Measurements from ENCODE around the gene RABGGTA.
"Not testable (repeated sequence)": the region's sequence is repeated elsewhere in the genome, so short reads cannot be mapped to it uniquely, and the experiment has no call there.

The RABGGTA gene

DNA sequence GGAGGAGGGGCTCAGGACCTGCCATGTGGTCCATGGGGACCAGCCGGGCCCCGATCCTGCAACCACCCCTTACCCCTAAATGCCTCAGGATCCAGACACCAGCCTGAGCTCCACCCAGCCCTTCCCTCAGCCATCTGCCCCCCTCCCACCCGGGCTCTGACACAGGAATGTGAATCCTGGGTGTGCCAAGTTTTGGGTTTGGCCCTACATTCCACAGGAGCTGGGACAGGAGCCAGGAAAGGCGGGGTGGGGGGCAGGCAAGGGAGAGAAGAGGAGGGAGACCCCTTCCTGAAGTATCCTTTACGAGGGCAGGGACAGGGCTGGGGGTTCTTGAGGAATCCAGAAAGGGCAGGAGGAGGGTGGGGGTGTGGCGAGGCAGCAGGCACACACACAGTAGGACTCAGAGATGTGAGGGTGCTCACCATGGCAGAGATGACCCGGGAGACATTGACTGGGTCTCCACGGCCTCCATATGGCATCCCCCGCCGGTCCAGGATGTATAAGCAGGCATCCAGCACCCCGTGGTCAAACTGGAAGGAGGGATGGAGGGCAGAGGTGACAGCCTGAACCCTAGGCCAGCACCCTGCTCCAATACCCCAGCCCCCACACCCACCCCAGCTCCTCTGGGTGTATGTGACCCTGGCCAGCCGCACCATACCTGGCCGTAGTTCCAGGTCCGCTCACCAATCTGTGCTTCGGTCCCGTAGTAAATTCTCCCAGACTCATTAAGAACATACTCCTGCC lies 11.9 kb downstream of the RABGGTA start:
- DNase-seq: no peak

DNA sequence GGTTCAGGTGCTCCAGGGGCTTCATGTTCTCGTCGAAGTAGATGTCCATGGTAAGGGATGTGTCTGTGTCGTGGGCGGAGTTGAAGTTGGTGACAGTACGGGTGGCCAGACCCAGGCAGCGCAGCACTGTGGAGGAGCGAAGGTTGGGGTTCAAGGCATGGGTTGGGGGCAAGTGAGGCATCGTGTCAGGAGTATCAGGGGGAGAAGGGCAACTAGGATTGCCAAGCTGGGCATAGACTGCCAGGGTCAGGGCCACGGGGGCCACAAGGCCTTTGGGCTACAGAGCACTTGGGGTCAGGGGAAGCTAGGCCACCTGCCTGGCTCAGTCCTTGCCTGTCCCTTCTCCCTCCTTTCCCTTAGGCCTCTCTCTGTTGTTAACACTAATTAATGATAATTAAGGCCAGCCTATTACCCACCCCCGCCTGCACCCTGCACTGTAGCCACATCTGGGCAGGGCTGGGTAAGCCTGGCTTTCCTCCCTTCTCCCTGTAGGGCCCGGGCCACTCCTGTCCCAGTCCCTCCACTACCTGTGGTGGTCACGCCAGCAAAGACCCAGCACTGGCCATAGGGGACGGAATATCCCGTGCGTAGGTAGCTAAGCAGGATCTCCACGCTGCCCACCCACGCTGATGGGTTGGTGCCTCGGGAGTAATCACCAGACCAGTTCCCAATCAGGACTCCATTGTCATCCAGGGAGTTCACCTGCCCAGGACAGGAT lies 12.7 kb downstream of the RABGGTA start:
- DNase-seq: no peak

DNA sequence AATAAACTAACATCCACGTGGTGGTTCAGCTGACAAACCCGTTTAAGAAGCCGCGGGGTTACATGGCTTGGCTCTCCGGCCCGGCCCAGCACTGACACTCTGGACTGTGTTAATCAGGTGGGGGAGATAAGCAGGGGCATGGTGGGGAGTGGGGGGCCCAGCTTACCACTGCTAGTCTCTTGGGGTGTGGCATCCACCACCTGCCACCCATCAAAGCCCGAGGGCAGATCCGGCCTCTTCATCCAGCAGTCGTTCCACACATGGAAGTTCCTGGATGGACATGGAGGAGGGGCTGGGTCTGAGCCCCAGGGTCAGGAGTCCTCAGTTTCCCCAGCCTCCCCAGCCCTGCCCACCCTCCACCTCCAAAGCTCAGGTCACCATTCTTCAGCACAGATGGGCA lies 13.3 kb downstream of the RABGGTA start:
- no peak for DNase-seq

DNA sequence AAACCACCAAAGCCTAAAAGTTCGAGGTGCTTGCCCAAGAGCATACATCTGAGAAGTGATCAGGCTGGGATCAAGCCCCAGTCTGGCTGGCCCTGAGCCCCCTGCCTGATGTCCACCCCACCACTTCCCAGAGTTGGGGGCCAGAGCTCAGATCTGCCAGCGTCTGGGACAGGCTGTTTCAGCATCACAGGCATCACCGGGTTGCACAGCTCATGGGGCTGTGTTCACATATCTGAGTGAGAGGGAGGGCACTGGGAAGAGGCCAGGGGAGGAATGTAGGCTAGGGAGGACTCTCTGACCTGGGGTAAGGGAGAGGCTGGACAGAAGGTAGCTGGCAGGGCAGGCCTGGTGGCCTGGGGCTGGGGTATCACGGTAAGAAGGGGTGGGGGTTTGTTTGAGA lies 14.4 kb downstream of the RABGGTA start:
- no peak for DNase-seq

DNA sequence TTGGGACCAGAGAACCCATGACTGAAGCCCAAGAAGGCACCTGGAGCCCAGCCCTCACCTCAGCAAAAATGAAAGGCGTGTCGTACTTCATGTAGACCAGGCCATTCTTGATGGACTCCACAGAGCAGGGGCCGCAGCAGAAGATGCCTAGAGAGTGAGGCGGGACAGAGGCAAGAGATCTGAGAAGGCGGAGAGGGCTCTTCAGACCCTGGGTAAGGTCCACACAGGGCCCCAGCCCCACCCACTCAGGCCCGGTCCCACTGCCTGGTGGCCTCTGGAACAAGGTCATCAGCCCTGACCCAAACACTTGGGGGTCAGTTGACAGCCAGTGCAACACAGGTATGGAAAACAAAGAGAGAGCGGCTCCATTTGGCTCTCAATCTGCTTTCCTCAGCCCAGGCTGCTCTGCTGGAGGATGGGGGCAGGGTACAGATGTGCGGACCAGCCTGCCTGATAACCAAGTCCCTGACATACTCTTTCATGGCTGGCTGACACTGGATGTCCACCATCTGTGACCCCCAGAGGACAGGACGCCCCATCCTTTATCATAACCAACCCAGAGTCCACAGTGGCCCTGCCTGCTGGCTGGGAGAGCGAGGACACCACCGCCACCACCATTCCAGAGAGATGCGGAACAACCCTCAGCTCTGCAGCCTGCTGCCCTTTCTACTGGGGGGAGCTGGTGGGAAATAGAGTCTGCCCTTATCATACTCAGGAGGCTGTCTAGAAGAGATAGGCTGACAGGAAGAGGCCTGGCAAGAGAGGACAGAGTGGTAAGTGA lies 15.3 kb downstream of the RABGGTA start:
- DNase-seq: no peak

DNA sequence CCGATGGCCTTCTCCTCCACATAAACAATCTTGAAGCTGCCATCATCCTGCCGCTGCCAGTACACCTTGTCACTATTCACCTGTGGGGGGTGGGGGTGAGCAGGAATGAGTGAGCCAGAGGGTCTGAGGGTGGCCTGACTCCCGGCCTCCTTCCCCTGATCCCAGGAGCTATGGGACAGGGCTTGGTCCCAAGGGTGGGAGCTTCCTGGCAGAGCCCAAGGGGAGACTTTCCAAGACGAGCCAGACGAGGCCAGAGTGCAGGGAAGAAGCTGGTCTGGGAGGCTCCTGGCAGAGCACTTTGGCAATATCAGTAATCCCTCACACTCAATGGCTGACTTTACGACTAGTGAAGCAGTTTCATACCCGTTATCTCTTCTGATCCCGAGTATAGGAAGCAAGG lies 16.0 kb downstream of the RABGGTA start:
- DNase-seq: no peak

DNA sequence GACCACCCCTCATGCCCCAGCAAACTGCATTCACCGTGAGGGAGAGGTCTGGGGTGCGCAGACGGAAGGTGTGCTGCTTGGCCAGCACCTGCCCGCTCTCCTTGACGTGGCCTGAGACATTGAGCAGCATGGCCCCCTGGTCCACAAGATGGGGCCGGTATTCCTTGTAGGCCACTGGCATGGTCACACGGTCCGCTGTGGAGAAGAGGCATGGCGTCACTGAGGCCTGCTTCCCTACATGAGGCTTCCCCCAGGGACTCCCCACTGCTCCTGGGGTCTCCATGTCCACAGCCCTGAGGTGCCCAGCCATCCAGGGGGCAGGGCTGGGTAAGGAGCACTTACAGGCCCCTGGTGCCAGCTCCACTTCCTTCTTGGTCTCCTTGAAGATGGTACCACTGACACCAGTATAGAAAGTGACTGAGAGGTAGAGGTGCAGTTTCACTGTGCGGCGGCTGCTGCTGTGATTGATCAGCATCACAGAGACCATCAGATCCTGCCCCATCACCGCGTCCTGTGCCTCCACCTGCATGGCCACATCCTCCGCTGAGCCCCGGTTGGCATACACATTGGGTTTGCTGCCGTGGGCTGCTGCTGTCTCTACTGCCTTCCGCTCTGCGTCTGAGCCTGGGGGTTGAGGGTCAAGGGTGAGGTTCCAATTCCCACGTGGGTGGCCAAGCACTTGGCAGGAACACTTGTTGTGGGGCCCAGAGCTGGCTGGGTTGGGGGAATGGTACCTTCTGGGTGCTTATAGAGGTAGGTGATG lies 16.6 kb downstream of the RABGGTA start:
- DNase-seq: no peak

DNA sequence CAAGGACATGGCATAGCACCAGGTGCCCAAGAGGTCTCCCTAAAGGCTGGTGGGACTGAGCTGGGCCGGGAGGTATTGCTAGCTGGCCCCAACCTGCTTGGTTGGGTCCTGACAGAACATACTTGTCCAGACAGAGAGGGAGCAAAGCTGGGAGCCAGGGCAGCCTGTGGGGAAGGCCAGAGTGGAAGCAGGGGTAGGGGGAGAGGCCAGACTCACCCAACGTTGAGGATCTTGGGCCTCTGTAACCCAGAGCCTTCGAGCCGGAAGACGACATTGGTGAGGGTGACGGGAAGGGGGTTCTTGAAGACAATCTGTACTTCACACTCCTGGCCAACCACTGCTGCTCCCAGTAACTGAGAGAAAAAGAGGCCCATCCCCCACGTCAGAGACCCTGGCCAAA lies 17.5 kb downstream of the RABGGTA start:
- DNase-seq: no peak

DNA sequence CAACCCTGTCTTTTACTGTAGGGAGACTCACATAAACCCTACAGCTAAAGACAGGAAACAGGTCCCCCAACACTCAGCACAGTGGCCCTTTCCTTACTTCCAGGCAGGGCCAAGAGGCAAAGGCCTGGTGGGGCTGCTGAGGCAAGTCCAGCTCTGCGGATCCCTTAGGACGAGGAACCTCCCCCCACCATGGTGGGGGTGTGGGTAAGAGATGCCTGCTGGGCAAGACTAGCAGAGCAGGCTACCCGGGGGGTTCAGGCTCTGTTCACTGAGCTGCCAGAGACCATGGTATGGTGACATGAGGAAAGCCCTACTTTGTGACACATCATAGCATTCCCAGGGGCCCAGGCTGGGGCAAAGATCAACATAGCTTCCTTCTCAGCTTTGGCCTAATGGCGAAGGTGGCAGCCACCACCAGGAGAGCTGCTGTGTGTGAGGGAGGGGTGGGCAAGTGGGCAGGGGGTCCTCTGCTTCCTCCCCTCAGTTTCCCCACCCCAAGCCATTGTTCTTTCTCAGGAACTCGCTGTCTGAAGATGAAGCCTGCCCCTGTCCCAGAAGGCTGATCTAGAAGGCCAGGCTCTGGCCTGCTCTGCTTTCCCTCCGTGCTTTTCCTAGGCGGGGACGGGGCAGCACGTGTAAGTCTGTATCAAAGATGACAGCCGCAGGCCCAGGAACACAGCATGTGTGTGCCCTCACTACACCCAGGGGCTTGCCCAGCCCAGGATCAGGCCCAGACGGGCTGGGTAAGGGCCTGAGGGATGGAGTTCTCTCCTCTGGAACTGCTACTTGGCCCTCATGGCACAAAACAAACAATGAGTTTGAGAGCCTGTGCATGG lies 18.9 kb downstream of the RABGGTA start:
- DNase-seq: no peak

DNA sequence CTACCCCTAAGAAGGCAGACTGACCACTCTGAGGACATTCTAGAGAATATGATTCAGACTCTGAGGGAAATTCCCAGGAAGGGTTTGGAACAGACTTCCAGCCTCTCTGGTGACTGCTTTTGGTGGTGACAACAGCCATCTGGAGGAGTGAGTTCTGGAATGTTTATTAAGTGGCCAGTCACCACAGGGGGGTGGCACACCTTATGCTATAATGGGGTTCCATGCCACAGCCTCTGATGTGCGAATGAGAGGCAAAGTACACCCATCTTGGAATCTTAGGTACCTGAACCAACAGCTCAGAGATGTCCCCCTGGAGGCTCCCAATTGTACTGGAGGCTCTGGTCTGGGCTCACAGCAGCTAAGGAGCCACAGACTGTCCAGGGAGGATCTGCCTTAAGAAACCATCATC lies 19.5 kb downstream of the RABGGTA start:
- DNase-seq: no peak

DNA sequence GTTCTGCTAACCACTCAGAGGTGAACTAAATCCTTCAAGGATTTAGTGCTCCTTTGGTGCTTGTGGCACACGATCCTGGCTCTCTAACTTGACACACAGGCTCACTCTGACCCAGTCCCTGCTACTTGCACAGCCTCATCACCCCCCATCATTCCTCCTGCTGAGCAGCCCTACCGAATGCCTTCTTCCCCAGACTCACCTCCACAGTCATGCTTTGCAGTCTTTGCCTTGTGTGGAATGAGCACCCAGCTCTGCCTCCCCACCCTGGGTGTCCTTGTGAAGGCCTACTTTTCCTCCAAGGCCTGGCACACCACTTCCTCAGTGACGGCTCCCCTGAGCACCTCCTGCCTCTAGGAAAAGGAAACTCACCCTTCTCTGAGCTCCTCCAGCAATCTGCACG lies 21.0 kb downstream of the RABGGTA start:
- DNase-seq: no peak

DNA sequence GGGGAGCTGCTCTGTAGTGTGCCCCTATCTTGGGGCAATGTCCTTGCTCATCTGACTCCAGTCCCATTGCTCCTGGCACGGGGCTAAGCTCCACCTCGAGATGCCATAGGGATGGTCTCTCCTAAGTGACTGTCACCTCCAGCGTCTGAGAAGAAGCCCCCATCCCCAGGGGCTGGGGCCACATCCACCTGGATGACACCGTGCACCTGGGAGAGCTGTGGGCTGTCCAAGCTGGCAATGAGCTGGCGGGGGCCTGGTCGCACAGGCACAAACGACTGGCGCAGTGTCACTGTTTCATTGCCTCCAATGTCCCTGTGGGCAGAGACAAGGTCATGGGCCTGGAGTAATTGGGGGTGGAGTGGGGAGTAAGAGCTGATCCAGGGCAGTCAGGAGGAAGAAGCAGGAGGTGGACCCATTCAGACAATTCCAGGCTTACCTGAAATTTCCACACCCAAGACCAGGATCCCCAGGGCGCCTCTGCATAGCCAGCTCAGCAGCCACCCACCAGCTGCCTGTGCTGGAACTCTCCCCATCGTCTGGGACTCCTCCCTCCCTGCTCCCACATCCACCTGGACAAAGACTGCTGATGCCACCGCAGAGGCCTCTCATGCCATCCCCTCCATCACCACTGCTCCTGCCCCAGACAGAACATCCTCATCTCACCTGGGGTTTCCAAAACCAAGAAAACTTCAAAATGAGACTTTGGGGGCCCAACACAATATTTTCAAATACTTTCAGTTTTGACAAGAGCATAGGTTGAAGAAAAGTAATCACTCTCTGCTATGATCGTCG lies 22.0 kb downstream of the RABGGTA start:
- DNase-seq: no peak

DNA sequence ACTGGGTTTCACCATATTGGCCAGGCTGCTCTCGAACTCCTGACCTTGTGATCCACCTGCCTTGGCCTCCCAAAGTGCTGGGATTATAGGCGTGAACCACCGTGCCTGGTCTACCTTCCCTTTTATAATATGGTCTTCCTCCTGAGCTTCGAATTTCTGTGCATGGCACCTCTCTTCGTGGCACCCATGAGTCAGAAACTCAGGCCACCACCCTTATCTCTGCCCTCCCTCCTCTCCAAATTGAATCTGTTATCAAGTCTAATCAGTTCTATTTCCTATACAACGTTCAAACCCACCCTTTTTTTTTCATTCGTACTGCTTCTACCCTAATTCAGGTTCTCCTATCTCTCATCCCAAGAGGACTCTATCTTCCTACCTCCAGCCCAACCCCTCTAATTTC lies 24.0 kb downstream of the RABGGTA start:
- no peak for DNase-seq

DNA sequence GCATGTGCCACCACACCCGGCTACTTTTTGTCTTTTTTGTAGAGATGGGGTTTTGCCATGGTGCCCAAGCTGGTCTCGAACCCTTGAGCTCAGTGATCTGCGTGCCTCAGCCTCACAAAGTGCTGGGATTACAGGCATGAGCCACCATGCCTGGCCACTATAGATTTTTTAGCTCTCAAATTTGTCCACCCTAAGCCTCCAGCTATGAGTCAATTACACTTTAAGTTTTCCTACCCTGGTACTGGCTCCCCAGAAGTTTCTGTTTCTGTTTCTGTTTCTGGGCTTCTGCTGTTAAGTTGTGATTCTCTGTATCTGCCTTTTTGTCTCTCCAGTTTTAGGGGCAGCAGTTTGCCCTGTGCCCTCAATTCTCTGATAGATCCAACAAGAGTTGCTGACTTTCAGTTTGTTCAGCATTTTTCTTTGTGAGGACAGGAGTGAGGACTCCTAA lies 24.6 kb downstream of the RABGGTA start:
- no peak for DNase-seq

DNA sequence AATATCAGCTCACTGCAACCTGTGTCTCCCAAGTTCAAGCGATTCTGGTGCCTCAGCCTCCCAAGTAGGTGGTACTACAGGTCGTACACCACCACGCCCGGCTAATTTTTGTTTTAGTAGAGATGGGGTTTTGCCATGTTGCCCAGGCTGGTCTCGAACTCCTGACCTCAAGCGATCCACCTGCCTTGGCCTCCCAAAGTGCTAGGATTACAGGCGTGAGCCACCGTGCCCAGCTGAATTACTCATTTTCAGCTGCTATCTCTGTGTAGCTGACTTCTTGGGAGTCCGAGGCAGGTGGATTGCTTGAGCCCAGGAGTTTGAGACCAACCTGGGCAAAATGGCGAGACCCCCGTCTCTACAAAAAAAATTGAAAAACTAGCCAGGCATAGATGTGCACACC lies 26.0 kb downstream of the RABGGTA start:
- DNase-seq: not testable (repeated sequence)

DNA sequence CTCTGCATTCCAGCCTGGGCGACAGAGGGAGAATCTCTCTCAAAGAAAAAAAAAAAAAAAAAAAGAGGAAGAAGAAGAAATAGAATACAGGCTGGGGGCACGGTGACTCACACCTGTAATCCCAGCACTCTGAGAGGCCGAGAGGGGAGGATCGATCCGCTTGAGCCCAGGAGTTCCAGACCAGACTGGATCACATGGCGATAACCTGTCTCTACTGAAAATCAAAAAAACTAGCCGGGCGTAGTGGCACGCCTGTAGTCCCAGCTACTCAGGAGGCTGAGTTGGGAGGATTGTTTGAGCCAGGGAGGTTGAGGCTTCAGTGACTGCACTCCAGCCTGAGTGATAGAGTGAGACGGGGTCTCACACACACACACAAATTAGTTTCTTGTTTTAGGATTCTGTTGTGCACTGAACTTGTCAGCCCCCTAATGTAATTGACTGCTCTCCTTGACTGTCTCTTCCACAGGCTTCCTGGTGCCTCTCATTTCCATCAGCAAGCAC lies 28.0 kb downstream of the RABGGTA start:
- DNase-seq: no peak

DNA sequence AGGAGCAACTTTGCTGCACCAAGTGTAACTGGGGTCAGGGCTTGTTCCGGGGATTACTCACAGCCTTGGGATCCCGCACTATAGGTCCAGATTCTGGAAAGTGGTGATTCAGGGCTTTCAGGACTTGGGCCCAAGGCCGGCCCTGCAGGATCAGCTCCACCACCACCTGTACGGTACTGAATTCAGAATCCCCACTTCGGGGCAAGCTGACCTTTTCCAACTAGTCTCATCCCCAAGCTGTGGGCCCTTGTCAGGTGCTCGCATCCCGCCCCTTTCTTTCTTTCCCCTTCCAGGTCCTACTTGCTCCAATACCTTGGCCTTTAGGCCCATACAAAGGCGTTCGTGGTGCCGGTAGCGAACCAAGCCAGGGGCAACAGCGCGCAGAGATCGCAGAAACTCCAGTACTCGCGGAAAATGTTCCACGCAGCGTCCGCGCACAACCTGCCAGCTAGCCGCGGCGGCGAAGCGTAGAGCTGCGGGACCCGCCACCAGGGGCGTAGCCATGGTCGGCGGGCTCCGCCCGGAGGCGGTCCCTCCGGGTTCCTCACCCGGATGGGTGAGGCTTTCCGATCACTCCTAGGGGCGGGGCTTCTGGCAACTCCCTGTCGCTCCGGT lies 29.5 kb downstream of the RABGGTA start:
- peak; percentile 93 for DNase-seq

DNA sequence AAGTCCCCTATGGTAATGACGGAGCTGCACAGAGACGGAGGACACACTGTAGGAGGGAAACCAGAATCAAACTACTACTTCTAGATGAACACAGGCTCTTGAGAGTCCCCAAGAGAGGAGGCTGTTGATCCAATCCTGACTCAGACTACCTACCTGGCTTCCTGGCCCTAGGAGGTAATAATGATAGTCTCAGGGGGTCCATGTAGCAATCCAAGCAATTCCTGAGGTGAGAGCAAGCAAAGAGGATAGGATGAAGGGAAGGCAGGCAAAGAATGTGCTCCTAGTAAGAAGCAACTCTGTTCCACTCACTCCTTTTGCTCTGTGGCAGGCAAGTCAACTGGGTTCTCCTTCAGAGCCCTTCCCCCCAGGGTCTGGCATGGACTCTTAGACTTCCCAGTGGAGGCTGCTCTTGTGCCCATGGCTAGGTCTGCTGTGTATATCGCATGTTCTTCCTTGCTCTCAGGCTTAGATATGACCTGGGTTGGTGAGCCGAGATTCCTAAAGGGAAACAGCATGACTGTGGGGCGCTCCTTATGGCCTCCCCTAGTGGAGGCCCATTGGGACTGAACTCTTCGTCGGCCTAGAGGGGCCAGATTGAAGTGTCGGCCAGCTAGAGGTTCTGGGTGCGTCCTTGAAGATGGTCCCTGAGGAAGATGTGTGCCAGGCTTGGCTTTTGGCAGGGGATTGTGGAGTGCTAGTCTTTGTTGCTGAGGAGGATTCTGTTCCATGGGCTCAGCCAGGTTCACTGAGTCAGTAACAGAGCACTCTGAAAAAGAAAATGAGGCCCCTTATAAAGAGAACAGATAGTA lies 31.1 kb downstream of the RABGGTA start:
- no peak for DNase-seq

DNA sequence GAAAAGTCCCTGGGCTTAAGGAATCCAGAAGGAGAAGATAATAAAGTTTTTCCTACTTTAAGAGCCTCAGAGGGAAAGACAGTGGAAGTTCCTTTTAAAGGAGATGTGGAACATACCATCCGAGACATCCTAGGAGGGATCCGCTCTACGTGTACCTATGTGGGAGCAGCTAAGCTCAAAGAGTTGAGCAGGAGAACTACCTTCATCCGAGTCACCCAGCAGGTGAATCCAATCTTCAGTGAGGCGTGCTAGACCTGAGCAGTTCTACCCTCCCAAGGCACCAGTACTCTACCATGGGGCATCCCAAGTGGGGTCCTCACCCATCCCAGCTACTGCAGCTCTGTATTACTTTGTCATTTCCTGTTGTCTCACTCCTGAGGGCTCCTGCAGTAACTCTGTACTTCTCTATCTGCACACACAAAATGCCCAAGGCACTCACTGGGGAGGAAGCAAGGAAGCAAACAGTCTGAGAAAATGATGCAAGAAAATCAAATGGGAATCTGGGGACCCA lies 32.8 kb downstream of the RABGGTA start:
- DNase-seq: no peak
